HTERT RPE-1 (cell line): ENCODE measurements around the gene CEP295NL.
"Not testable (repeated sequence)": the region's sequence is repeated elsewhere in the genome, so short reads cannot be mapped to it uniquely, and the experiment has no call there.

Source experiments
- in situ Hi-C: fragments of 300-500 bp; cut with MboI; formaldehyde crosslinking; loops from 4 replicates; pipeline ENCODE4 v1.14.3; 2020; ENCODE audit warnings: low sequenced_read_pairs

Gene CEP295NL

DNA sequence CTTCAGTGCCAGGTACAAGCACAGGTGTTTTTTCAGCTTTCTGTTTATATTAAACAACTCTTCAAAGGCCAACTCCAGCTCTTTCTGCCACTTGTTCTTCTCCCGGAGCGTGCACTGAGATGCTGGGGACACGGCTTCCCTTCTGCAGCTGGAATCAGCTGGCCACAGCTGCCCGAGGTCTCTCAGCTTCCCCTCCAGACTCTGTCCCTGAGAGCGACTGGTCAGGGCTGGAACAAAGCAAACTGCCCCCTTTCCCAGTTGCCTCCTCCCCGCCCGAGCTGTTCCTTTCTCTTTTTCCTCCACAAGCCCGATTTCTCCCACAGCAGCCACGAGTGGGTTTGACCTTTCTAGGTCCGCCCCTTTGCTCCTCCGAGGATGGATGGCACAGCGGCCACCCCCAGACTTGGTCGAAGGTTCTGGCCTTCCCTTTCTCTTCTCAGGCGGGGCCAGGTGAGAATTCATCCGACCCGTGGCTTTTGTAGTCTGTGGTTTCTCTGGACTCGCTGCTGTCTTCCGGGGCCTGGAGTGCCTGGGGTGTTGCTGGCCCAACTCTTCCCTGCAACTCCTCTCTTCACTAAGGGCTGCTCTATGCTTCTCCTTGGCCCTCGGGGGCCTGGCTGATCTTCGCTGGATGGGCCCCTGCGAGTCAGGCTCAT lies 11.5 kb downstream of the CEP295NL start:
- in situ Hi-C loops = no loop called here

DNA sequence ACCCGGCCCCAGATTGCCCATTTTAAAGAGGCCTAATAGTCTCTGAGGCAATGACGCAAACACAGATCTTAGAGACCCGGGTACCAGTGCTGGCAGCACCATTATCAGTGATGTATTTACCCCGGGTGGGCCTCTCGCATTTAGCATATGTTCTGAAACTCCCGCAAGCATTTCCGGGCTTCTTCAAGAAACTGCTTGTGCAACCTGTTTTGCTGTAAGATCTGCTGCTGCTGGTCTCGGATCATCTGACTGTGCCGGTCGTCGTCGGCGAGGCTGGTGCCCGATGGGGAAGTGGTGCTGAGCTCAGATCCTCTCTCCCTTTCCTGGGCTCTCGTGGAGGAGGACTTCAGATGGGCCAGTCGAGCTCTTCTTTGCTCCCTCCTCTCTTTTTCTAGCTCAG lies 12.5 kb downstream of the CEP295NL start:
- in situ Hi-C loops = no loop called here

DNA sequence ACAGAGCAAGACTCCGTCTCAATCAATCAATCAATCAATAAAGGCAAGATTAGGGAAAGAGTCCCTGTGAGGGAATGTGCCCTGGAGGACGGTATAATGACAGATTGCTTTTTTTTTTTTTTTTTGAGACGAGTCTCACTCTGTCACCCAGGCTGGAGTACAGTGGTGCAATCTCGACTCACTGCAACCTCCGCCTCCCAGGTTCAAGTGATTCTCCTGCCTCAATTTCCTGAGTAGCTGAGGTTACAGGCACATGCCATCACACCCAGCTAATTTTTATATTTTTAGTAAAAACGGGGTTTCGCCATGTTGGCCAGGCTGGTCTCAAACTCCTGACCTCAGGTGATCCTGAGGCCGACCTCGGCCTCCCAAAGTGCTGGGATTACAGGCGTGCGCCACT lies 12.9 kb downstream of the CEP295NL start:
- in situ Hi-C loops = not testable (repeated sequence)

DNA sequence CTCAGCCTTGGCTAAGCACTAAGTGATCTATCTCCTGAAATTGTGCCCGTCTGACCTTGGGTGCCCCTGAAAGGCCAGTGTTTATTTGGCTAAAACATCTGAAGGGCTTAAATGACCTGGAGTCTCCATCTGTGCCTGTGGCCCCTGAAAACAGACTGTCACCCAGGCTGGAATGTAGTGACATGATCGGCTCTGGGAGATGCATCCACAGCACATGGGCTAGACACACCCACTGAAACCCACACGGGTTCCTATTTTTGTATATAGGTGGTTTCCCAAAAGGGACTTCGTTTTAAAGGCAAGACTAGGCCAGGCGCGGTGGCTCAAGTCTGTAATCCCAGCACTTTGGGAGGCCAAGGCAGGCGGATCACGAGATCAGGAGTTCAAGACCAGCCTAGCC lies 13.5 kb downstream of the CEP295NL start:
- in situ Hi-C loops = no loop called here

DNA sequence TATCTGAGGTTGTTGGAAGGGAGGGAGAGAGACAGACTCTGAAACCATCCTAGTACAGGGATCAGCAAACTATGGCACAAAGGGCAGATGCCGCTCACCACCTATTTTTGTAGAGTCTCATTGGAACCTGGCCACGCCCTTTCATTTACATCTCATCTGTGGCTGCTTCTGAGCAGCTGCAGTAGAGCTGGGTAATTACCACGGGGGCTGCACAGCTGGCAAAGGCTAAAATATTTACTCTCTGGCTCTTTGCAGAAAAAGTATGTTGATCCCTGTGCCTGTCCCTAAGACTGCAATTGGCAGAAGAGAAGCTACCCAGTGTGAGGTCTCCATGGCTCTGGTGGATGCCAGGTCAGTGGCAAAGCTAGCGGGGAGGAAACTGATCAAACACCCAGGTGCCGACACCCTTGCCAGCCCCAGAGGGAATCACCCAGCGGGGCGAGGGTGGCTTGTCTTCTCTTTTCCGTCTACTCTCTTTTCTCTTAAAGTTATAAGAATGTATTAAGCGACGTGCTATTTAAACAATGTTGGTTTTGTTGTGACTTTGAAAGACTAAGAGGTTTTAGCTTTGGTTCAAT lies 14.0 kb downstream of the CEP295NL start:
- in situ Hi-C loops = no loop called here

DNA sequence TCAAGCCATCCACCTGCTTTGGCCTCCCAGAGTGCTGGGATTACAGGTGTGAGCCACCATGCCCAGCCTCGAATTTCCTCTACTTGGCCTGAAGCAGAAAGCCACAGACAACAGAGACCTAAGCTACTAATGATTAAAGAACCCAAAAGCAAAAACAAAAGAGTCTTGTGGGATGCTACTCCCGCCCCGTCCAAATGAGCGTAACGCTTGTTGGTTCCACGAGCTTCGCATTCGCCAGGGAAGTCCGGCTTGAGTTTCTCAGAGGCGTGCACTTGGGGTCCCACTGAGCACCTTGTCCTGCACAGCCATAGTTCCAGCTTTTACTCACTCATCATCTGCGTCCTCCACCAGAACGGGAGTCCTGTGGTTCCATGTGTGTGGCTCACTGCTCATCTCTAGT lies 16.0 kb downstream of the CEP295NL start:
- in situ Hi-C loops = no loop called here

DNA sequence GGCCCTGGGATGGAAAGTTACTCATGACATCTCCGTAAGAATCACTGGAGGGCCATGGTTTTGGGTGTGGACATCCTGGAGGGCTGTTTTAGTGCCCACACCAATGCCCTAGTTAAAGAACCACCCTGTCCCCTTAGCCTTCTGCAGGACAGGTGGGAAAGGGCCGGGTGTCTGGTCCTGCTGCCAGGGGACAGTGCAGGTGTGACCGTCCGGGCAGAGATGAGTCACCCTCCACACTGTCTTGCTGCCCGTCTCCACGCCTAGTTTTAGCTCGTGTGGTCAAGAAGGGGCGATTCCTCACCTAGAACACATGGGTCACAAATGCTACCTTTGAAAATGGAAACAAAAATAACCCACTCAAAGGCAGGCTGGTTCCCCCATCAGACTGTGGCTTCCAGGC lies 17.0 kb downstream of the CEP295NL start:
- in situ Hi-C loops = no loop called here

DNA sequence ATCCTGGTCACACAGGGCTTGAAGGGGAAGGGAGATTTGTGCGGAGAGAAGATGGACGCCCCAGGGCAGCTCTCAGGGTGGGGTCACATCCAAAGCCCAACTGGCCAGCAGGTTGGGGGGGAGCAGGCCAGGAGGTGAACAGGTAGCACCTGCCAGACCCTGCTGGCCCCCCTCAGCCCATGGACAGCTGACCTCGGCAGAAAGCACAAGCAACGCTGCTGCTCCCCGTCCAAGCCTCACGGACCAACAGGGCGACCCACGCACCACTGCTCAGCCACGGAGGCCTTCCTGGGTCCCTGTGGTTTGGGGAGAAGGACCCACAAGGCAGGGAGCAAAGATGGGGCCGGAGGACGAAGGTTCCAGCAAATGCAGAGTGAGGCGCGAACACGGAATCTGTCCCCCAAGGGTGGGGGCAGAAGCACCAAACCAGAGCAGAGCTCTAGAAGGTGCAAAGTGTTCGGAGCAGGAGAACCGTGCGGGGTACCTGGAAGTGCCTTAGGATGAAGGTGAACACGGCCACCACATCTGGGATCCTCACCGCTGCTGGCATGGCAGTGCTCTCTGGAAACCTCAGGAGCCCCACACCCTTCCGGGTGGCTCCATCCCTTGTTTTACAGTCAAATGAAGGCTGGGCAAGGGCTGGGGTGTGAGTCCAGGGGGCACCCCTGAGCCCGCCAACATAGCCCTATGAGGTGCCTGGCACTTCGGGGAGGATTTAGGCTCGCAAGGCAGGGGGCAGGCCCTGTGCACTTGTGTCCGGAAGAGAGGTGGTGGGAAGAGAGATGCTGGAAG lies 17.9 kb downstream of the CEP295NL start:
- in situ Hi-C loops = no loop called here

DNA sequence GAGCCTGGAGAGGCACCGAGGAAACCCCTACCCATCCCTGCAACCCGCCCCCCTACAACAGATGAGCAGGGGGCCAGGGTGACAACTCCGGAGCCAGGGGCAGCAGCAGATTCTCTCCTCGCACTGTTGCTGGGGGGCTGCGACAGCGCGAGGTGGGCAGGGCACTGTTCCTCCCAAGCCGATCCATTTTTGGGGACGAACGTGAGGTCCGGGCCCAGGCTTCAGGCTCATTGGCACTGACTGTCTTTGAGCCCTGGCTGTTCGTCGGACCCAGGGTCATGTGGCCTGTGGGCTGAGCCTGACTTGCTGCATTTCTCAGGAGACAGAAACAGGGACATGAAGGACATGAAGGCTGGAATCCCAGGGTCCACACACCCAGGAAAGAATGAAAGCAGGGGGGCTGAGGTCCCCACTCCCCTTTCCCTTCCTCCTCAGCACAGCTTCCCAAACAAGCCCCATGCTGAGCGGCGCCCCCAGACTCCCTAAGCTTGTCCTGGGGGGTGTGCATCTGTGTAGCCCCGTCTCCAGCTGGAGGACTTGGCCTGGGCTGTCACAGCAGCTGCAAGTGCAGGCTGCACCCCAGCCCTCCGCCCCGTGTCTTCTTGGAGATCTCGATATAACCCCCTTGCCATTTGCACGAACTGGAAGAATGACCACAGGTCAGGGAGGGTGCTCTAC lies 18.7 kb downstream of the CEP295NL start:
- in situ Hi-C loops = no loop called here

DNA sequence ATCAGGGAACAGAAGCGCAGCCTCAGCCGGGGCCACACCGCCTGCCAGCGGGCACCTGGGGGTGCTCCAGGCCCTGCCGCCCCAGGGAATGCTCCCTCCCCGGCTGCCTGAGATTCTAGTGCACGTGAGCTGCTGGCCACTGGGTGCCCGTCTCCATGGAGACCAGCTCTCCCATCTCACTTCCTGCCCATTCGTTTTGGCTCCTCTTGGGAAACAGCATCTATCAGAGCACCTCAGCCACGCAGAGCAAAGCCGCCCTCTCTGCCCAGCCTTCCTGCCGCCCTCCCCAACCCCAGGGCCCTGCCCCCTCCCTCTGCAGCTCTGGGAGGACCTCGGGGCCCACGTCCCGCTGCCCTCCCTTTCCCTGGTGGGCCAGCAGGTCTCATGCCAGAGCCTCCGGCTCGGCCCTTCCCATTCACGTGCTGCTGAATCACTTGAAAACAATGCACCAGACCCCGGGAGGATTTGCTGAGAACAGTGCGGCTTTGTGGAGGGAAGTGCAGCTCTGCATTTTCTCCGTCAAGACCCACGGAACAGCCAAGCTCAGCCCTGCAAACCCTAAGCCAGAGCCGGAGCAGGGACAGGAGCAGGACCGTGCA lies 19.4 kb downstream of the CEP295NL start:
- in situ Hi-C loops = no loop called here

DNA sequence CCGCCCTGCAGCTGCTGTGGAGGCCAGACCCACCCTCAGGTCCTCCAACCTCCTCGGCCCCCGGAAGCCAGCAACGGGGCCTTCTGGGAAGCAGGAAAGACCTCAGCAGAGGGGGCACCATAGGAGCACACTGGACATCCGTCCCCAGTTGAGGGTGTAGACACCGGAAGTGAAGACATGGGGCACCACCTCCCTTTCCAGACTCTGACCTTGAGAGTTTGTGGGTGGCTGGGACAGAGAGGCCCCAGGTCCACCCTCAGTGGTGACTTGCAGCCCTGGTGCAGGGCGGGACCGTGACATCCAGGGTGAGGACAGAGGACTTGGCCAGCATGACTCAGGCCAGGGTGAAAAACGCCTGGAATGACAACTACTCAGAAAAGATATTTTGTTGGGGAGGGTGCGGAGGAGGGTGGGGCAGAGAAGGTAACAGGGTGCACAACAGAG lies 19.9 kb downstream of the CEP295NL start:
- in situ Hi-C loops = no loop called here

DNA sequence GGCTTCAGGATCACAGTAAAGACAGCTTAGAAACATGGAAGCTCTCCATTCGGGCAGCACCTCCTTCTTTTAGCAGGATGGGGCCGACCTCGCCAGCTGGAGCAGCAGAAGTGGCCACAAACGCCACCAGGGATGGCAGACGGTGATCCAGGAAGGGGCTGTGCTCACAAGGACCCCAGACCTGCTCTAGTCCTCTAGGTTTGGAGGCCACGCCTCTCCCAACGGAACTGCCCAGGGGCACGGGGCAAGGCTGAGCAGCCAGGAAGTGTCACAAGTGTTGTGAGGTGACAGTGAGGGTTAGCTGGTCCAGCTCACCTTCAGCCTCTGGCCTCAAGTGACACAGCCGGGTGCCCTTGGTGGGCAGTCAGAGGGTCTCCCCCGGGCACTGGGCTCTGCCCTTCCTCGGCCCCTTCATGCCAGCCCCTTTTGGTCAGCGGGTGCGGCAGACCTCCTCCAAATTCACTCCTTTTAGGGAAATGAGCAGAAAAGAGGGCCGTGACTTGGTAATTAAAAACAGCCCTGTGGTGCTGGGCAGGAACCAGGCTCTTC lies 20.4 kb downstream of the CEP295NL start:
- in situ Hi-C loops = no loop called here

DNA sequence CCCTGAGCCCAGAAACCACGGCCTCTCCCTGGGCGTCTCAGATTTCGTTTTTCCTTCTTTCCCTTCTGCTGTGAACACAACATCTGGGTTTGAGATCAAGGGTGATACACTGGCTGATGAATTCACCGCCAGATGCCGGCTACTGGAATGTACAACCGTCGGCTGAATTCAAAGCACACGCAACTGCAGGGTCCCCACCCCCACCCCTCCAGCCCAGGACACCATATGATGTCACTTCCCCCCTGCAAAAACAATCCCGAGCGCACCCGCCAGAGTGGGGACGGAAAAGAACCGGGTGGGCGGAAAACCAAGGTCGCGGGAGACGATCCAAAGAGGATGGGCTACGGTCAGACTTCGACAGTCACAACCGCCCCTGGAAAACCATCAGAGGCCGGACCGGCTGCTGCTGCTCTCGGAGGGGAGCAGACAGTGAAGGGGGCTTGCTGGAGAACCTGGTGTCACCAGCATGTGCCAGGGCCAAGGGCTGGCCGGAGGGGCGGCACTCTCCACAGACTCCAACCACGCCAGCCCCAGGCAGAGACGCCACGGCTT lies 23.3 kb downstream of the CEP295NL start:
- in situ Hi-C loops = no loop called here

DNA sequence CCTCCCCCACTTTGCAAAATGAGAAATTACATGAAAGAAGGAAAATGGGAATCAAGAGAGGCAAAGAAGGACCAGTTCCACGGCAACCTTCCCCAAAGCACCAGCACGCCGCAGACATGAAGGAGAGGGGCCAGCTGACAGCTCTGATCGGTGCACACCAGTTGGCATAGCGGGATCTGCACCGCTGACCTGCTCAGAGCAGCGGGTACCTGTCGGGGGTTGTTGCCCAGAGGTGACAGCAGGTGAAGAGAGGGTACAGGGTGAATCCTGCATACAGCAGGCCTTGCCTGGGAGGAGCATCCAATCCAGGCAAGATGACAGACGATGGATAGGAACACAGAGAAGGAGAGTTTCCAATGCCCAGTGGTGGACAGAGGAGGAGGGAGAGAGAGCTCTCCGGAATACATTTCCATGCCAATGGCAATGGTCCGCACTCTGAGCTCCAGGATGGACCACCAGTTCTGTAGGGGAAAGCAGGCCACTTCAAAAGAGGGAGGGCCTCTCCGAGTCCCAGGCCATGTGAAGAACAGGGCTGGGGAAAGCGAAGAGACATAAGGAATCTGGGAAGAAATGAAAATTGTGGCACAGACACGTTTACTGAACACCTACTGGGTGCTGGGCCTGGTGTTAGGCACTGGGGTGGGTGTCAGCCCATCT lies 24.0 kb downstream of the CEP295NL start:
- in situ Hi-C loops = no loop called here

DNA sequence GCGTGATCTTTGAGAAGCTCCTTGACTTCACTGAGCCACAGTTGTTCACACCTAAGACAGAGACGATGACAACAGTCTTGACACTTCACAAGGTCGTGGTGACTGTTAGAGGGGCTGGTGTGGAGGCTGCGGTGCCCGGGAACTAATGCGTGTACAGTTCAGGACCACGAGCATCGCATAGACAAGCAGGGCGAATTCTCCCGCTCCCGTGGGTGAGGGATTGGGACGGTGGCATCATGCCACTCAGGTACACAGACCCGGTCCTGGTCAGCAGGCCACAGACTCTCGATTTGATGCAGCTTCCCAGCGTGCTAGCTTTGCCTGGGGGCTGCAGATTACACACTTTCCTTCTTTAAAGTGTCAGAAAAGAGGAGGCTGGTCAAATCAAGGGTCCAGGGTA lies 24.7 kb downstream of the CEP295NL start:
- in situ Hi-C loops = no loop called here

DNA sequence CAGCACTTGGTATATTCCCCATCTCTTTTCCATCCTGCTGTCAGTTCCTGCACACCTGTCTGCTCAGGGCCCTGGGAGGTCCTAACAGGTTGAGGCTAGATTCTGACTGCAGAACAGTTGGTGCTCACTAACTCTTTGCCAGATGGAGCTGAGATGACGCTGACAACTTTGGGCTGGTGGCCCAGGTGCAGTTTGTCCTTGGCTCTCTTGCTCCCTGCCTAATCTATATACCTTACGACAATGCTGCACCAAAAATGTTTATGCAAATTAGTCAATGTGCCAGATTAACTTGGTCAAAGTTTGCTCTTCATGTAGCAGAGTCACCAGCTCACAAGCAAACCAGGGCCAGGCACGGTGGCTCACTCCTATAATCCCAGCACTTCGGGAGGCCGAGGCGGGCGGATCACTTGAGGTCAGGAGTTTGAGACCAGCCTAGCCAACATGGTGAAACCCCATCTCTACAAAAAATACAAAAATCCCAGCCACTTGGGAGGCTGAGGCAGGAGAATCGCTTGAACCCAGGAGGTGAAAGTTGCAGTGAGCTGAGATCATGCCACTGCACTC lies 26.0 kb downstream of the CEP295NL start:
- in situ Hi-C loops = not testable (repeated sequence)

DNA sequence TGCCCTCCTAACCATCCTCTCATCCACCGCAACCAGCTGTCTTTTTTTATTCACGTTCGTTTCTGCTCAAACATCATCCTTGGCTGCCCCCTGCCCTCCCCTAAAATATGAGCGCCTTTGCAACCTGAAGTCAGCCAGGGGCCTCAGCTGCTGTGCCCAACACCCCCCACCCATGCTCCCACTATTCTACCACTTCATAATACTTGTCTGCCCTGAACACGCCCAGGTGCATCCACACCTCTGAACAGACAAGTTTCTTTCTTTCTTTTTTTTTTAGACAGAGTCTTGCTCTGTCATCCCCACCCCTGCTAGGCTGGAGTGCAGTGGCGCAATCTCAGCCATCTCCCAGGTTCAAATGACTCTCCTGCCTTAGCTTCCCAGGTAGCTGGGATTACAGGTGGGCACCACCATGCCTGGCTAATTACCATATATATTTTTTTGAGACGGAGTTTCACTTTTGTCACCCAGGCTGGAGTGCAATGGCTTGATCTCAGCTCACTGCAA lies 26.9 kb downstream of the CEP295NL start:
- in situ Hi-C loops = no loop called here

DNA sequence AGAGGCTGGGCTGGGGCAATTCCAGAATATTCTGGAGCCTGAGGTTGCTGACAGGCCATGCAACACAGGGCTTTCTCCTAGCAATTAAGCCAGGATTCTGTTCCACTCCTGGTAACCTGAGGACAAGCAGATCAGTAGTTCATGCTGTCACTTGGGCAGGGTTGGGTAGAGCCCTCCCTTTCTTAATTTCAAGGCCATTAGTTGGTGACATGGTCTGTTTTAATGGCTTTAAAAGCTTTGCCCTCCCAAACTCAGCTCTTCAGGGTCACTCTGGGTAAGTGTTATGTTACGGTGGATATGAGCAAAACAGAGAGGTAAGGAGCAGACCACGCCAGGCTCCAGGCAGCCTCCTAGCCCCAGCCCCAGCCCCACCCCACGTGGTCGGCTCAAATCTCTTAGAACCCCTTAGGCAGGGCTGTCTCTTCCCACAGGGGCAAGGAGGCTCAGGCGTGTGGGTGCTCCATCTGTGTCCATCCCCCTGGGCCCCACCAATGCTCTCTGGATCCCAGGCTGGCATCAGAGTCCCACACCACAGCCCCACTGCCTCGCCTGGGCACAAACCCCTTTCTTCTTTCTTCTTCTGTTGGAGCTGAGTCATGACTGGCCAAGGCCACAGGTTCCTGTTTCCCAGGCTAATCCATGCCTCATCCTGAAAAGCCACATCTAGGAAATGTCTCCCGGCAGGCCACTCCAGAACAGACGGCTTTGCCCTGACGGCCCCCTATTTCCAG lies 27.5 kb downstream of the CEP295NL start:
- in situ Hi-C loops = no loop called here
